Caco-2 (cell line): Measurements from ENCODE around the gene USP27X. TPM values are rescaled to one million over a fixed set of nuclear protein-coding genes. Genes with fewer than 3 reads are reported as not detected.

Experiments
- BruUV-seq: library from RNA; stranded (reverse); fragments of 400-500 nt; replicated peaks from 2 replicates; lab custom pipeline; 2021; lab: Mats Ljungman, UMichigan
- CTCF ChIA-PET: fragments of 300-600 bp; sonication (Branson Sonifier 250); formaldehyde crosslinking; loops from one replicate; lab custom pipeline; 2022; ENCODE audit warnings: antibody characterized with exemption; lab: Charles Lee
- POLR2A ChIA-PET: fragments of 300-600 bp; sonication (Branson Sonifier 250); formaldehyde crosslinking; loops from one replicate; lab custom pipeline; 2022; ENCODE audit warnings: antibody characterized with exemption; lab: Charles Lee
- DNase-seq, 2 experiments: peaks; one replicate each; pipeline versions ENCODE4 v3.0.0 to v3.0.0-alpha.2; 2020 to 2022
- H3K27me3 ChIP-seq: replicated peaks from 2 replicates; pipeline ENCODE4 v1.6.0; 2011; ENCODE audit warnings: low read length; ENCODE audit not compliant: control insufficient read depth, insufficient read depth
- H3K36me3 ChIP-seq: 2 replicates; pipeline ENCODE4 v1.5.1; 2011; ENCODE audit warnings: low read length; ENCODE audit not compliant: control insufficient read depth, insufficient read depth
- H3K4me1 ChIP-seq: fragments of 250-450 bp; sonication (Bioruptor Pico); 2 replicates; pipeline ENCODE4 v1.5.1; 2020; ENCODE audit warnings: mild to moderate bottlenecking
- H3K4me3 ChIP-seq: 2 replicates; pipeline ENCODE4 v1.5.1; 2011; ENCODE audit warnings: low read depth, mild to moderate bottlenecking, control low read depth, low read length
- H3K9me3 ChIP-seq: fragments of 250-450 bp; sonication (Bioruptor Pico); 2 replicates; pipeline ENCODE4 v1.5.1; 2020; ENCODE audit warnings: mild to moderate bottlenecking, moderate library complexity
- H3K27ac Mint-ChIP-seq: one replicate; pipeline ENCODE4 v1.8.0; 2022; ENCODE audit warnings: mixed read lengths; ENCODE audit not compliant: unreplicated experiment
- H3K27me3 Mint-ChIP-seq: one replicate; pipeline ENCODE4 v1.8.0; 2022; ENCODE audit warnings: mixed read lengths; ENCODE audit not compliant: insufficient read depth, unreplicated experiment
- H3K36me3 Mint-ChIP-seq: one replicate; pipeline ENCODE4 v1.8.0; 2022; ENCODE audit warnings: mild to moderate bottlenecking, mixed read lengths; ENCODE audit not compliant: insufficient read depth, unreplicated experiment
- H3K4me1 Mint-ChIP-seq: one replicate; pipeline ENCODE4 v1.8.0; 2022; ENCODE audit warnings: low read depth, mixed read lengths; ENCODE audit not compliant: unreplicated experiment
- H3K4me3 Mint-ChIP-seq: one replicate; pipeline ENCODE4 v1.8.0; 2022; ENCODE audit warnings: mild to moderate bottlenecking, moderate library complexity, mixed read lengths; ENCODE audit not compliant: unreplicated experiment
- H3K9me3 Mint-ChIP-seq: one replicate; pipeline ENCODE4 v1.8.0; 2022; ENCODE audit warnings: mixed read lengths; ENCODE audit not compliant: unreplicated experiment
- intact Hi-C: fragments of 100-400 bp; cut with micrococcal nuclease; formaldehyde crosslinking; loops from one replicate; pipeline ENCODE4 v1.10.0; 2022; ENCODE audit not compliant: unreplicated experiment
- total RNA-seq: library from RNA; stranded (reverse); gene quantifications from 2 replicates; pipeline ENCODE4 v1.2.3, GENCODE V29; 2022
- TF ChIP-seq, protein P1 (sequence below), 2 experiments: fragments of 200-600 bp in 1 of 2; IDR thresholded peaks; 1 replicate in 1 of 2; 2 replicates in 1 of 2; pipeline versions ENCODE4 v1.5.1 to v1.8.0; 2011 to 2022; ENCODE audit warnings: antibody characterized with exemption in 1 of 2, control low read depth in 1 of 2, inconsistent platforms in 1 of 2, low read depth in 1 of 2, low read length in 1 of 2, mild to moderate bottlenecking in 1 of 2, moderate library complexity in 1 of 2; ENCODE audit not compliant: insufficient read depth in 1 of 2, severe bottlenecking in 1 of 2, unreplicated experiment in 1 of 2

The USP27X gene
- total RNA-seq, 1 experiment from 2014 or later: 13.5 TPM

DNA sequence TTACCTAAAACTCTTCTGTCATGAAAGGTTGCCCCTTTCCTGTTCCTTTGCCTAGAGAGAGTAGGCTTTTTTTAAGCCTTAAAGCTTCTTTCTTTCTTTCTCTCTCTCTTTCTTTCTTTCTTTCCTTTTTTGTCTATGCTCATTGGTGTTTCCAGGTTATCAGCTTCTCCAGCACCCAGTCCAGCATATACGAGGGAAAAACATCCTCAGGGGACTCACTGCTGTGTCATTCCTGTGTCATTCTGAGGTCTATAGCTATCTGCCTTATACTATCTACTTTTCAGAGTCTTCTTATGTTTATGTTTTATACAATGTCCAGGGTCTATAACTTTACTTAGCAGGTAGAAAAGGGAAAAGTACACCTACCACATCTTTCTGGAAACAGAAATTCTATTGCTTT lies 10.5 kb upstream of the USP27X start:
- H3K4me1 Mint-ChIP-seq: no peaks in the 10 kb centered on the region
- Histone ChIP-seq H3K4me1 (no peaks in the 10 kb centered on the region), H3K4me3 (no peak overlapping the region), H3K36me3 (no peaks in the 10 kb centered on the region), H3K27me3 (no peaks in the 10 kb centered on the region), H3K9me3 (no peaks in the 10 kb centered on the region)
- intact Hi-C loops: no loop called here
- H3K4me3 Mint-ChIP-seq: no peak overlapping the region
- no peaks in the 10 kb centered on the region for H3K27me3 Mint-ChIP-seq
- TF ChIP-seq, protein P1, sequence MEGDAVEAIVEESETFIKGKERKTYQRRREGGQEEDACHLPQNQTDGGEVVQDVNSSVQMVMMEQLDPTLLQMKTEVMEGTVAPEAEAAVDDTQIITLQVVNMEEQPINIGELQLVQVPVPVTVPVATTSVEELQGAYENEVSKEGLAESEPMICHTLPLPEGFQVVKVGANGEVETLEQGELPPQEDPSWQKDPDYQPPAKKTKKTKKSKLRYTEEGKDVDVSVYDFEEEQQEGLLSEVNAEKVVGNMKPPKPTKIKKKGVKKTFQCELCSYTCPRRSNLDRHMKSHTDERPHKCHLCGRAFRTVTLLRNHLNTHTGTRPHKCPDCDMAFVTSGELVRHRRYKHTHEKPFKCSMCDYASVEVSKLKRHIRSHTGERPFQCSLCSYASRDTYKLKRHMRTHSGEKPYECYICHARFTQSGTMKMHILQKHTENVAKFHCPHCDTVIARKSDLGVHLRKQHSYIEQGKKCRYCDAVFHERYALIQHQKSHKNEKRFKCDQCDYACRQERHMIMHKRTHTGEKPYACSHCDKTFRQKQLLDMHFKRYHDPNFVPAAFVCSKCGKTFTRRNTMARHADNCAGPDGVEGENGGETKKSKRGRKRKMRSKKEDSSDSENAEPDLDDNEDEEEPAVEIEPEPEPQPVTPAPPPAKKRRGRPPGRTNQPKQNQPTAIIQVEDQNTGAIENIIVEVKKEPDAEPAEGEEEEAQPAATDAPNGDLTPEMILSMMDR (IDR thresholded peaks at IDR 0.05; ENCODE audit: insufficient read depth in 1 of 2, low read depth in 1 of 2, low read length in 1 of 2, severe bottlenecking in 1 of 2, unreplicated experiment in 1 of 2): no peak
- BruUV-seq: no TSS peak
- H3K36me3 Mint-ChIP-seq: no peaks in the 10 kb centered on the region
- ChIA-PET POLR2A (no interaction called here), CTCF (no interaction called here)
- no peak for DNase-seq
- H3K27ac Mint-ChIP-seq: no peak overlapping the region
- no peaks in the 10 kb centered on the region for H3K9me3 Mint-ChIP-seq

- intact Hi-C loops: loop anchor here (1.0 to 2.0 kb wide), 3 partner anchors 16 to 116 kb away; no protein-coding TSS in a partner anchor
- POLR2A ChIA-PET: no interaction called here
- Mint-ChIP-seq H3K36me3 (peaks cover under 1% of the 10 kb centered on the region), H3K4me1 (peaks cover 5% of the 10 kb centered on the region), H3K4me3 (no peak overlapping the region), H3K9me3 (no peaks in the 10 kb centered on the region), H3K27me3 (no peaks in the 10 kb centered on the region), H3K27ac (peak overlapping the region; percentile 64)
- BruUV-seq: no TSS peak
- Histone ChIP-seq H3K4me1 (peaks cover 33% of the 10 kb centered on the region), H3K9me3 (no peaks in the 10 kb centered on the region), H3K36me3 (no peaks in the 10 kb centered on the region; the same call in 1 of the 2 replicates), H3K4me3 (no peak overlapping the region), H3K27me3 (no peaks in the 10 kb centered on the region)
- CTCF ChIA-PET: interaction anchor here (0.8 to 2.5 kb wide), 4 partner anchors 34 to 115 kb away, joined by 3 to 18 read pairs (median 10); partner anchors contain the start of gene CLCN5
- DNase-seq: peak; percentile 40 to 50
- TF ChIP-seq, protein P1 (IDR thresholded peaks at IDR 0.05; ENCODE audit: insufficient read depth in 1 of 2, low read depth in 1 of 2, low read length in 1 of 2, severe bottlenecking in 1 of 2, unreplicated experiment in 1 of 2): peak; percentile 34 to 52
Measured at GRCh38 chrX:49876750-49877149, 2.5 kb upstream of the USP27X start.

- Mint-ChIP-seq H3K9me3 (no peaks in the 10 kb centered on the region), H3K27me3 (no peaks in the 10 kb centered on the region), H3K36me3 (peaks cover 6% of the 10 kb centered on the region), H3K4me1 (peaks cover 8% of the 10 kb centered on the region), H3K4me3 (peak overlapping the region; percentile 35), H3K27ac (peak overlapping the region; percentile 64)
- H3K27me3 ChIP-seq: no peaks in the 10 kb centered on the region
- no peaks in the 10 kb centered on the region; the same call in 1 of the 2 replicates for H3K36me3 ChIP-seq
- BruUV-seq: no TSS peak
- no peak overlapping the region for H3K4me3 ChIP-seq
- peak; percentile 39 to 58 for DNase-seq
- H3K4me1 ChIP-seq: peaks cover 33% of the 10 kb centered on the region
- intact Hi-C loops: loop anchor here (1.0 to 2.0 kb wide), 4 partner anchors 17 to 117 kb away; partner anchors contain the start of gene CLCN5
- TF ChIP-seq, protein P1 (IDR thresholded peaks at IDR 0.05; ENCODE audit: insufficient read depth in 1 of 2, low read depth in 1 of 2, low read length in 1 of 2, severe bottlenecking in 1 of 2, unreplicated experiment in 1 of 2): no peak
- CTCF ChIA-PET: interaction anchor here (0.6 to 2.5 kb wide), 5 partner anchors 19 to 116 kb away, joined by 3 to 18 read pairs (median 3); partner anchors contain the start of gene CLCN5
- no peaks in the 10 kb centered on the region for H3K9me3 ChIP-seq
- POLR2A ChIA-PET: no interaction called here
Measured at GRCh38 chrX:49877397-49878101, 1.7 kb upstream of the USP27X start.
